SK-N-SH (cell line): ENCODE data around the gene SLC66A2. TPM values are rescaled to one million over a fixed set of nuclear protein-coding genes. Genes with fewer than 3 reads are reported as not detected.

Experiments
- CTCF ChIA-PET: fragments of 300-600, 350-600 bp; formaldehyde crosslinking; extraction: SDS; loops from one replicate; lab custom pipeline; 2021; lab: Yijun Ruan, JAX
- POLR2A ChIA-PET: fragments of 350-600 bp; sonication (Branson Sonifier 250); formaldehyde crosslinking; extraction: SDS; loops from one replicate; lab custom pipeline; 2020; ENCODE audit warnings: antibody characterized with exemption, inconsistent platforms; lab: Yijun Ruan, JAX
- DNase-seq: peaks from one replicate; pipeline ENCODE4 v3.0.0; 2012
- H2AFZ ChIP-seq: fragments of 200-600 bp; sonication (generic); 2 replicates; pipeline ENCODE4 v1.8.1; 2016; ENCODE audit warnings: antibody characterized with exemption, mild to moderate bottlenecking, low read depth
- H3F3A ChIP-seq: fragments of 200-600 bp; sonication (generic); replicated peaks from 2 replicates; pipeline ENCODE3; 2016; ENCODE audit warnings: antibody characterized with exemption, mild to moderate bottlenecking; ENCODE audit not compliant: insufficient read depth
- H3K27ac ChIP-seq, 2 experiments: fragments of 200-500 bp in 1 of 2; fragments of 200-600 bp in 1 of 2; sonication (Bioruptor generic) in 1 of 2; sonication (generic), shearing (Covaris generic) in 1 of 2; 2 replicates each; pipeline versions ENCODE4 v1.5.1 to v1.6.1; 2014 to 2016; ENCODE audit warnings: low read depth in 2 of 2, inconsistent platforms in 1 of 2, low read length in 1 of 2, mild to moderate bottlenecking in 1 of 2, mixed read lengths in 1 of 2
- H3K27me3 ChIP-seq: fragments of 200-600 bp; sonication (generic), shearing (Covaris generic); 2 replicates; pipeline ENCODE4 v1.6.1; 2016; ENCODE audit warnings: mixed run types; ENCODE audit not compliant: insufficient read depth
- H3K36me3 ChIP-seq, 2 experiments: fragments of 200-500 bp in 1 of 2; fragments of 200-600 bp in 1 of 2; sonication (Bioruptor generic) in 1 of 2; sonication (generic) in 1 of 2; replicated peaks in 1 of 2; 2 replicates each; pipeline versions ENCODE3 to v1.5.1; 2014 to 2016; ENCODE audit warnings: low read length in 1 of 2, mild to moderate bottlenecking in 1 of 2; ENCODE audit not compliant: insufficient read depth in 2 of 2, control insufficient read depth in 1 of 2
- H3K4me1 ChIP-seq, 2 experiments: fragments of 200-500 bp in 1 of 2; fragments of 200-600 bp in 1 of 2; sonication (Bioruptor generic) in 1 of 2; sonication (generic), shearing (Covaris generic) in 1 of 2; 2 replicates each; pipeline versions ENCODE4 v1.5.1 to v1.6.1; 2014 to 2016; ENCODE audit warnings: low read depth in 1 of 2, low read length in 1 of 2, mixed run types in 1 of 2; ENCODE audit not compliant: insufficient read depth in 2 of 2, control insufficient read depth in 1 of 2
- H3K4me2 ChIP-seq: fragments of 200-600 bp; sonication (generic), shearing (Covaris generic); 2 replicates; pipeline ENCODE4 v1.6.1; 2017; ENCODE audit warnings: mixed run types
- H3K4me3 ChIP-seq, 2 experiments: fragments of 200-500 bp in 1 of 2; fragments of 200-600 bp in 1 of 2; sonication (Bioruptor generic) in 1 of 2; sonication (generic), shearing (Covaris generic) in 1 of 2; 2 replicates each; pipeline versions ENCODE4 v1.5.1 to v1.8.1; 2014 to 2016; ENCODE audit warnings: low read depth in 2 of 2, inconsistent platforms in 1 of 2, low read length in 1 of 2, mild to moderate bottlenecking in 1 of 2, mixed read lengths in 1 of 2, moderate library complexity in 1 of 2
- H3K79me2 ChIP-seq: fragments of 200-600 bp; sonication (generic); 2 replicates; pipeline ENCODE4 v1.8.1; 2017; ENCODE audit warnings: mild to moderate bottlenecking; ENCODE audit not compliant: insufficient read depth
- H3K9ac ChIP-seq: fragments of 200-600 bp; sonication (generic); 2 replicates; pipeline ENCODE4 v1.6.1; 2017; ENCODE audit warnings: mixed run types
- H3K9me2 ChIP-seq: fragments of 200-600 bp; sonication (generic); 2 replicates; pipeline ENCODE4 v1.6.1; 2017; ENCODE audit warnings: mixed run types
- H3K9me3 ChIP-seq: fragments of 200-600 bp; sonication (generic); 2 replicates; pipeline ENCODE4 v1.6.1; 2017; ENCODE audit warnings: mixed run types, mild to moderate bottlenecking, moderate library complexity
- H4K20me1 ChIP-seq: fragments of 200-600 bp; sonication (generic); 2 replicates; pipeline ENCODE4 v1.6.1; 2017; ENCODE audit warnings: mild to moderate bottlenecking, mixed run types; ENCODE audit not compliant: insufficient read depth
- GATA2 ChIP-seq: sonication (generic); formaldehyde crosslinking; IDR thresholded peaks from 2 replicates; pipeline ENCODE4 v1.5.0; 2020; ENCODE audit warnings: mild to moderate bottlenecking, missing genetic modification reagents
- IRF3 ChIP-seq: fragments of 150-350 bp; IDR thresholded peaks from 2 replicates; pipeline ENCODE4 v1.6.1; 2016; ENCODE audit warnings: mild to moderate bottlenecking, low read depth, low read length
- NFIC ChIP-seq: IDR thresholded peaks from 2 replicates; pipeline ENCODE4 v1.4.0; 2012; ENCODE audit warnings: borderline replicate concordance
- PBX3 ChIP-seq: IDR thresholded peaks from 2 replicates; pipeline ENCODE4; 2012
- RCOR1 ChIP-seq: fragments of 150-350 bp; IDR thresholded peaks from 2 replicates; pipeline ENCODE4 v1.6.1; 2017; ENCODE audit warnings: antibody characterized with exemption, low read length
- TEAD4 ChIP-seq: IDR thresholded peaks from 2 replicates; pipeline ENCODE4 v1.4.0; 2012; ENCODE audit warnings: mild to moderate bottlenecking, borderline replicate concordance; ENCODE audit not compliant: insufficient read depth
- whole genome bisulfite sequencing: methylation state at CpG from one replicate; pipeline ENCODE4 v1.1.6; 2017; ENCODE audit warnings: low lambda C conversion rate; 5-methylcytosine and 5-hydroxymethylcytosine counted together
- polyA plus RNA-seq, 3 experiments: library from polyadenylated mRNA; depleted of rRNA; stranded (reverse); fragments of >200 nt; gene quantifications; 2 replicates each; pipeline ENCODE4 v1.2.3, GENCODE V29; 2012

Gene SLC66A2
- polyA plus RNA-seq, 1 of the 3 experiments (the other 2 are of a cell fraction) = 14.5 TPM

GRCh38 chr18:79884963-79885728 lies 66.3 kb downstream of the SLC66A2 start:
- TF ChIP-seq IRF3 (no peak), RCOR1 (no peak)
- Histone ChIP-seq H3K9ac (no peak overlapping the region), H3K4me3 (no peak overlapping the region), H3K36me3 (no peaks in the 10 kb centered on the region), H3K4me2 (no peak overlapping the region), H3K9me3 (no peaks in the 10 kb centered on the region), H3K27ac (no peak overlapping the region), H2AFZ (no peak overlapping the region), H3K4me1 (no peaks in the 10 kb centered on the region), H4K20me1 (no peaks in the 10 kb centered on the region), H3F3A (no peaks in the 10 kb centered on the region), H3K79me2 (no peaks in the 10 kb centered on the region), H3K27me3 (peaks cover 5% of the 10 kb centered on the region; the same call in 1 of the 2 replicates), H3K9me2 (no peaks in the 10 kb centered on the region)
- ChIA-PET POLR2A (no interaction called here), CTCF (no interaction called here)
- 34% methylated on average over 23 of the region's 25 CpGs for WGBS
- peak; percentile 28 for DNase-seq

- 26% methylated on average over 21 of the region's 29 CpGs for WGBS
- H3K27ac ChIP-seq = no peak overlapping the region
- H3K9ac ChIP-seq = no peak overlapping the region
- TF ChIP-seq TEAD4 = no peak
- H3K79me2 ChIP-seq = no peaks in the 10 kb centered on the region
- no peaks in the 10 kb centered on the region for H3K4me1 ChIP-seq
- no peaks in the 10 kb centered on the region for H3F3A ChIP-seq
- H4K20me1 ChIP-seq = no peaks in the 10 kb centered on the region
- H3K4me3 ChIP-seq = no peak overlapping the region
- H3K9me2 ChIP-seq = no peaks in the 10 kb centered on the region
- no peak overlapping the region for H3K4me2 ChIP-seq
- H2AFZ ChIP-seq = no peak overlapping the region
- no peaks in the 10 kb centered on the region for H3K9me3 ChIP-seq
- ChIA-PET POLR2A (no interaction called here), CTCF (no interaction called here)
- peaks cover 5% of the 10 kb centered on the region; the same call in 1 of the 2 replicates for H3K27me3 ChIP-seq
- DNase-seq = no peak
- H3K36me3 ChIP-seq = no peaks in the 10 kb centered on the region
These were observed 67.0 kb downstream of the SLC66A2 start for GRCh38 chr18:79884294-79884962.

GRCh38 chr18:79883461-79884293 lies 67.8 kb downstream of the SLC66A2 start:
- WGBS = 20% methylated on average over 26 of the region's 31 CpGs
- H3K79me2 ChIP-seq = no peaks in the 10 kb centered on the region
- H3K27me3 ChIP-seq = peaks cover 11% of the 10 kb centered on the region; the same call in 1 of the 2 replicates
- H3K4me2 ChIP-seq = no peak overlapping the region
- ChIA-PET POLR2A (no interaction called here), CTCF (no interaction called here)
- no peaks in the 10 kb centered on the region for H3K4me1 ChIP-seq
- H3K4me3 ChIP-seq = no peak overlapping the region
- H3F3A ChIP-seq = no peaks in the 10 kb centered on the region
- H3K27ac ChIP-seq = no peak overlapping the region
- no peaks in the 10 kb centered on the region for H3K36me3 ChIP-seq
- no peak for TF ChIP-seq PBX3
- TF ChIP-seq GATA2 = no peak
- TF ChIP-seq NFIC = no peak
- no peak overlapping the region for H3K9ac ChIP-seq
- H3K9me3 ChIP-seq = no peaks in the 10 kb centered on the region
- H2AFZ ChIP-seq = no peak overlapping the region
- H3K9me2 ChIP-seq = no peaks in the 10 kb centered on the region
- peak; percentile 25 for DNase-seq
- no peaks in the 10 kb centered on the region for H4K20me1 ChIP-seq
